GM13976 (cell line): ENCODE results near the gene ZNF77.
"Not testable (repeated sequence)": the region's sequence is repeated elsewhere in the genome, so short reads cannot be mapped to it uniquely, and the experiment has no call there.

Experiments
- DNase-seq: peaks from one replicate; pipeline ENCODE4 v3.0.0; 2012; ENCODE audit warnings: low spot score
- in situ Hi-C: fragments of 300-500 bp; cut with MboI; formaldehyde crosslinking; loops from one replicate; pipeline ENCODE4 v1.12.0; 2022; ENCODE audit warnings: low sequenced_read_pairs, mixed read lengths, inconsistent platforms; ENCODE audit not compliant: unreplicated experiment
- TF ChIP-seq, protein P1 (sequence below): IDR thresholded peaks from 2 replicates; pipeline ENCODE4 v1.5.1; 2012; ENCODE audit warnings: borderline replicate concordance, mild to moderate bottlenecking; ENCODE audit not compliant: insufficient read depth; ENCODE audit errors: extremely low read depth, missing control alignments, control extremely low read depth

Gene ZNF77

DNA sequence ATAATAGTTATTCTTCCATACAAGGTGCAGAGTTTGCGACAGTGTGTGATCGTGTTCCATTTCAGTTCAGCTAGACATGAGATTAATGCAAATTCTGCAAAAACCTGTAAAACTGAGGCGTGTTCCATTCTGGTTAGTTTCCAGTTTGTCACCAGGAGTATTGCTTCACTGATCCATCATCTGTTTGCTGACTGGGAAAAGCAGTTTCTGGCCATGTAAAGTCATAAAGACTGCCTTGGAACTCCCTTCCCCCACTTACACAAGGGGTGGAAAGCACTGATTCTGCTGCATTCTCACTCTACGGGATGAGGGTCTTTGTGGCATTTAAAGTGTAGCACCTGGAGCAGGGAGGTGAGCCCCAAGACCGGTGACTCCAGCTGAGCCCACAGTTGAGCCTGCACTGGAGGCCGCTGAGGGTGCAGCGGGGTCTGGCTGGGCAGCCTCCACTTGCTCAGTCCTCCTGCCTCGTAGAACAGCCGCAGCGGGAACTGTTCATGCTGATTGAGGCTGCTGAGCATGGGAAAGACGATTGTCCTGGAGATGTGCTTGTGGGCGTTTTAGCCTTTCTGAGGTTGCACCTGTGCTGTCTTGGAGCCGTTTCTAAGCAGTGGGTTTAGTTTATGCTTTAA, 42.1 kb downstream of the ZNF77 start:
- TF ChIP-seq, protein P1, sequence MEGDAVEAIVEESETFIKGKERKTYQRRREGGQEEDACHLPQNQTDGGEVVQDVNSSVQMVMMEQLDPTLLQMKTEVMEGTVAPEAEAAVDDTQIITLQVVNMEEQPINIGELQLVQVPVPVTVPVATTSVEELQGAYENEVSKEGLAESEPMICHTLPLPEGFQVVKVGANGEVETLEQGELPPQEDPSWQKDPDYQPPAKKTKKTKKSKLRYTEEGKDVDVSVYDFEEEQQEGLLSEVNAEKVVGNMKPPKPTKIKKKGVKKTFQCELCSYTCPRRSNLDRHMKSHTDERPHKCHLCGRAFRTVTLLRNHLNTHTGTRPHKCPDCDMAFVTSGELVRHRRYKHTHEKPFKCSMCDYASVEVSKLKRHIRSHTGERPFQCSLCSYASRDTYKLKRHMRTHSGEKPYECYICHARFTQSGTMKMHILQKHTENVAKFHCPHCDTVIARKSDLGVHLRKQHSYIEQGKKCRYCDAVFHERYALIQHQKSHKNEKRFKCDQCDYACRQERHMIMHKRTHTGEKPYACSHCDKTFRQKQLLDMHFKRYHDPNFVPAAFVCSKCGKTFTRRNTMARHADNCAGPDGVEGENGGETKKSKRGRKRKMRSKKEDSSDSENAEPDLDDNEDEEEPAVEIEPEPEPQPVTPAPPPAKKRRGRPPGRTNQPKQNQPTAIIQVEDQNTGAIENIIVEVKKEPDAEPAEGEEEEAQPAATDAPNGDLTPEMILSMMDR, result no peak
- in situ Hi-C loops, result no loop called here
- no peak for DNase-seq

DNA sequence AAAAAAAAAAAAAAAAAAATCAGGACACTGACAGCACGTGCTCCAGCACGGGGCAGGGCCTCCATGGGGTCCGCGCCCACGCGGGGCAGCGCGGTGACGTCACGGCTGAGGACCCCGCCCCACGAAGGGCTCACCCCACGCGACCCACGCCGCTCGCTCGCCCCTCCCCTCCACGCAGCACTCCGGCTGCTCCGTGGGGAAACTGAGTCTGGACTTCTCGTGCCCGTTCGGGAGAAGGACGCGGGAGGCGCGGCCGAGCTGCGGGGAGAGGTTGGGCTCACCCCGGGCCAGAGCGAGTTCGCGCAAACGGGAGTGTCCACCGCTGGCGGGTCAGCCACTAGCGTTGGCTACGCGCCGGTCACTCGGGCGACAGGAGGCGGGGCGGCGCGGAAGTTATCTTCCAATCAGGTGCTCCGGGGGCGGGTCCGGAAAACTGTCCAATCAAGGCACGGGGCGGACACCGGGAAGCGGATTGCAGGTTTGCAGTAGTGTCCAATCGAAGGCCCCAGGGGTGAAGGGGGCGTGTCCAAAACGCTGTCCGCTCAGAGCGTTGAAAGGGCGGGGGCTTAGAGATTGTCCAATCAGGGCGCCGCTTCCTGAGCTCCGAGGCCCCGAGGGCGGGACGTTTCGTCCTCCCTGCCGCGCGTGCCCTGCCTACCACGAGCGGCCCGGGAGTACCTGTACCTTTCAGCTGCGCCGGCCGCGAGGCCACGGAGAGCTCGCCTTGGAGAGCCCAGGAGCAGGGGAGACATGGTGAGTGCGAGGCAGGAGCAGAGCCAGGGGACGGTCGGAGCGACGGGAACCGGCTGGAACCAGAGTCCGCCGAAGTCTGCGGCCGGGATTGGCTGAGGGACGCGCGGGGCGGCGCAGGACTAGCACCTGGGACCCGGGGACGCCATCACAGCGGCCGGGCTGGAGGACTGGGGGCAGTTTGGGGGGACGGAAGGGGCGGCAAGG, 44.2 kb downstream of the ZNF77 start, which contains the start of gene ZNF57:
ZNF57 (plus strand) TSS at position 633 of the 957 bp plus-strand sequence; CDS start at position 751, 118 bp downstream.
- TF ChIP-seq, protein P1, result no peak
- in situ Hi-C loops, result no loop called here
- DNase-seq, result peak; percentile 99

DNA sequence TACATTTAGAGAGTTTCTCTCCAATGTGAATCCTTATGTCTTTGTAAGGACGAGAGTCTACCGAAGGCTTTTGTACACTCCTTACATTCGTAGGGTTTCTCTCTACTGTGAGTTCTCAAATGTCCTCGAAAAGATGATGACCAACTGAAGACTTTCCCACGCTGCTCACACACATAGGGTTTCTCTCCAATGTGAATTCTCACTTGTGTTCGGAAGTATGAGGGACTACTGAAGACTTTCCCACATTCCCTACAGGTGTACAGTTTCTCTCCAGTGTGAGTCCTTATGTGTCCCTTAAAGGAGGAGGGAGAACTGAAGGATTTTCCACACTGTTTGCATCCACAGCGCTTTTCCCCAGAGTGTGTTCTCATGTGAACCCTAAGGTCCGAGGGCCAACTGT, 48.1 kb downstream of the ZNF77 start:
- in situ Hi-C loops, result loop anchor here (25.0 kb wide), 1 partner anchor 234 kb away; no protein-coding TSS in a partner anchor
- TF ChIP-seq, protein P1, result no peak
- DNase-seq, result no peak

DNA sequence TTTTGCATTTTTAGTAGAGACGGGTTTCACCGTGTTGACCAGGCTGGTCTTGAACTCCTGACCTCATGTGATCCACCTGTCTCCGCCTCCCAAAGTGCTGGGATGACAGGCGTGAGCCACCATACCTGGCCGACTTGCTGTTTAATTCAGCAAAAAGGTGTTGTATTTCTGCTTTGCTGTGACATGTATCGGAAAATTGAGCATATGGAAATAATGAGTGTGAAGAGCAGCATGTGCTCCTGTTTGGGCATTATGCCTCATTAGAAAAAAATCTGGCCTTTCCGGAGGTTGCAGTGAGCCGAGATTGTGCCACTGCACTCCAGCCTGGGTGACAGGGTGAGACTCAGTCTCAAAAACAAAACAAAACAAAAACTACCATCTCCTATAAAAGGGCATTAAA, 54.2 kb downstream of the ZNF77 start:
- in situ Hi-C loops, result loop anchor here (25.0 kb wide), 1 partner anchor 228 kb away; no protein-coding TSS in a partner anchor
- DNase-seq, result not testable (repeated sequence)

DNA sequence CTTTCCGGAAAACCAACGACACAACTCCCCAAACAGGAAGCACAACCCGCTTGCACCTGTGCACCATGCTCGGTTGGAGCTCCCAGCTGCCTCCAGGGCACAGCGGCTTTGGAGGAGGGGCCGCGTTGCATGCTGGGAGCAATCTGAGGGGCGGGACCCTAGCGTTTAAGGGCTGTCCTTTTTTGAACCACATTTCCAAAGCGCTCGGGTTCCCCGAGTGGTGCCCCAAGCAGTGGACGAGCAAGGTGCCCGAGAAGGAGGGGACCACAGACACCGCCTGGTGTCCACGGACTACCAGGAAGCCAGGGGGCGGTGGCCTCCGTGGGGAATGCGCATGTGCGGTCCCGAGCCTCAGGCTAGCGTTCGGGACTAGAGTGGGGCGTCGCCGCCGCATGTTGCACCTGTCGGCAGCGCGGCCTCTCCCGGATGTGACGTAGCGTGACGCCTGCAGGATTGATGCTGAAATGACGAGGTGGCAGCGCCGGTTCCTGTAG, 56.0 kb downstream of the ZNF77 start:
- no peak for DNase-seq
- TF ChIP-seq, protein P1, result no peak
- in situ Hi-C loops, result loop anchor here (25.0 kb wide), 1 partner anchor 226 kb away; no protein-coding TSS in a partner anchor

DNA sequence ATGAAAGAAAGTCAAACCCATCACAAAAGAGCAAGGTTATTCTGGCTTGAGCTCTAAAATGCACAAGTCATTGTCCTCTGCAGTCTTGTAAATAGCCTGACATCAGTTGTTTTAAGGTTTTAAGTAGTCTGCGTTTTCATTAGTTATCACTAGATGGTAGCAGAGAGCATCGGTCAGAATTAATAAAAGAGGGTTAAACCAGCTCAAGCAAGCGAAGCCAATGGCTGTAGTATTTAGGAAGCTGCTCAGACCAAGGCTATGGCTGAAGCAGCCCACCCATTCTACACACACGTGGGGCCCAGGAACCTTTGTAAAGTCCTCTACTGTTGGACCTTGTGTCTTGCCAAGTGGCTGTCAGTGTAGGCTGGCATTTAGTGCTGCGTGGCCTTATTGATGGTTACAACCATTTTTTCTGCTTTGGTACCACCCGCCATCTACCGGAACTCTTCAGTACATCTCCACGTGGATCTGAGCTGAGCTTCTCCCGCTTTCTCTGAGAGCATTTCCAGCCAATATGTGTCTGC, 57.3 kb downstream of the ZNF77 start:
- peak; percentile 78 for DNase-seq
- TF ChIP-seq, protein P1, result peak; percentile 30
- in situ Hi-C loops, result loop anchor here (25.0 kb wide), 1 partner anchor 225 kb away; no protein-coding TSS in a partner anchor

DNA sequence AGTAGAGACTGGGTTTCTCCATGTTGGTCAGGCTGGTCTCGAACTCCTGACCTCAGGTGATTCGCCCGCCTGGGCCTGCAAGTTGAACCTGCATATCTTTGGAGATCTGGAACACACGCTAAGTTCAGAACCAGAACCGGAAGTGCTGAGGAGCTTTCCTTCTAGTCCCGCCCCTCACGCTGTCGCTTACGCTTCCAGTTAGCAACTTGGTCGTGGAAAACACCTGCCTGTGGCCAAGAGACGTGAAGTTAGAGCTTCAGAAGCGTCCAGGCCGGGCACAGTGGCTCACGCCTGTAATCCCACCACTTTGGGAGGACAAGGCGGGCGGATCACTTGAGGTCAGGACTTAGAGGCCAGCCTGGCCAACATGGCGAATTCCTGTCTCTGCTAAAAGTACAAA, 59.0 kb downstream of the ZNF77 start:
- in situ Hi-C loops, result loop anchor here (25.0 kb wide), 1 partner anchor 223 kb away; no protein-coding TSS in a partner anchor
- TF ChIP-seq, protein P1, result no peak
- DNase-seq, result no peak
